Mesothelial cell of epicardium (in vitro differentiated cells): ENCODE measurements around the gene GGA2. TPM values are rescaled to one million over a fixed set of nuclear protein-coding genes. Genes with fewer than 3 reads are reported as not detected.

Experiments used
- DNase-seq, 2 experiments: peaks; one replicate each; pipeline ENCODE4 v3.0.0; 2021; ENCODE audit warnings: low spot score in 2 of 2; ENCODE audit not compliant: unreplicated experiment in 2 of 2
- H3K27ac Mint-ChIP-seq: 2 replicates; pipeline ENCODE4 v1.8.0; 2021; ENCODE audit warnings: mixed read lengths
- H3K27me3 Mint-ChIP-seq: 2 replicates; pipeline ENCODE4 v1.8.0; 2021; ENCODE audit warnings: low read depth, mixed read lengths
- H3K36me3 Mint-ChIP-seq: 2 replicates; pipeline ENCODE4 v1.8.0; 2021; ENCODE audit warnings: mixed read lengths
- H3K4me1 Mint-ChIP-seq: 2 replicates; pipeline ENCODE4 v1.8.0; 2021; ENCODE audit warnings: mixed read lengths
- H3K4me3 Mint-ChIP-seq: 2 replicates; pipeline ENCODE4 v1.8.0; 2021; ENCODE audit warnings: mild to moderate bottlenecking, moderate library complexity, mixed read lengths
- H3K9me3 Mint-ChIP-seq: 2 replicates; pipeline ENCODE4 v1.8.0; 2021; ENCODE audit warnings: mixed read lengths
- CTCF ChIP-seq: fragments of 200-600 bp; sonication (generic); IDR thresholded peaks from one replicate; pipeline ENCODE4 v1.5.0; 2021; ENCODE audit warnings: antibody characterized with exemption; ENCODE audit not compliant: unreplicated experiment
- total RNA-seq: library from RNA; stranded (reverse); gene quantifications from 3 replicates; pipeline ENCODE4 v1.2.1, GENCODE V29; 2021

The GGA2 gene
- total RNA-seq, 1 donor from 2014 or later = 102 TPM

GRCh38 chr16:23414731-23415130 lies 95.6 kb downstream of the GGA2 start:
- Mint-ChIP-seq H3K9me3 (no peaks in the 10 kb centered on the region), H3K36me3 (peaks cover 34% of the 10 kb centered on the region), H3K27me3 (no peaks in the 10 kb centered on the region), H3K4me1 (no peaks in the 10 kb centered on the region), H3K4me3 (no peak overlapping the region), H3K27ac (no peak overlapping the region)
- DNase-seq = no peak
- no peak for TF ChIP-seq CTCF

Other genes with a start within 250 kb of the GGA2 start
- gene SCNN1B, start 208.2 kb downstream of the GGA2 start, total RNA-seq = not detected in 3 replicates
- gene COG7, start 57.3 kb downstream of the GGA2 start, total RNA-seq = 42.1 to 42.5 TPM (median 42.1 TPM) in 3 replicates
- gene EARS2, start 46.9 kb upstream of the GGA2 start, total RNA-seq = 29.0 to 35.6 TPM (median 32.5 TPM) in 3 replicates
- gene UBFD1, start 47.2 kb upstream of the GGA2 start, total RNA-seq = 99.6 to 114 TPM (median 109 TPM) in 3 replicates
- 61.0 to 66.7 TPM (median 63.7 TPM) in 3 replicates for gene NDUFAB1, start 85.8 kb upstream of the GGA2 start, total RNA-seq
- gene PALB2, start 130.8 kb upstream of the GGA2 start, total RNA-seq = 15.4 to 15.6 TPM (median 15.6 TPM) in 3 replicates
- gene DCTN5, start 131.0 kb upstream of the GGA2 start, total RNA-seq = 74.1 to 77.7 TPM (median 77.5 TPM) in 3 replicates
- 22.3 to 24.2 TPM (median 23.8 TPM) in 3 replicates for gene PLK1, start 168.4 kb upstream of the GGA2 start, total RNA-seq
- 0.16 to 0.32 TPM (median 0.31 TPM) in 3 replicates for gene ERN2, start 202.7 kb upstream of the GGA2 start, total RNA-seq
- not detected in 3 replicates for gene CHP2, start 244.5 kb upstream of the GGA2 start, total RNA-seq